Measurements from ENCODE around the gene SLC38A3. TPM values are rescaled to one million over a fixed set of nuclear protein-coding genes. Genes with fewer than 3 reads are reported as not detected.

The SLC38A3 gene
- total RNA-seq, 1 donor from 2014 or later = 2.5 TPM

DNA sequence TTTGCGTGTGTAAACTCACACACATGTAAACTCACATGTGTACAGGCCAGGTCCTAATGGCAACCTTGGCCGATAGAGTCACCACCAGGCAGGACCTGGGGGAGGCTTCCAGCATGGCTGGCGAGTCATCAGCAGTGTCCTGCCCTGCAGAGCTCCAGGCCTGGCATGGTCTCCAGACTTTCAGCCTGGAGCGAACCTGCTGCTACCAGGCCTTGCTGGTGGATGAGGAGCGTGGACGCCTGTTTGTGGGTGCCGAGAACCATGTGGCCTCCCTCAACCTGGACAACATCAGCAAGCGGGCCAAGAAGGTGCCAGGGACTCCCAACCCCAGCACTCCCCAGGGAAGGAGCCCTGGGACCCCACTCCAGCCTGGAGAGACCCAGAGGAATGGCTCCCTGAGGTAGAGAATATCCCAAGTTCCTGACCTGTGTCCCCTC, 64.9 kb downstream of the SLC38A3 start:
- ATAC-seq (no peak), DNase-seq (ENCODE audit: low spot score) (no peak)
- intact Hi-C loops (cut with DNase I) = no loop called here

GRCh38 chr3:50270422-50271224, 65.6 kb downstream of the SLC38A3 start:
- ATAC-seq (no peak), DNase-seq (ENCODE audit: low spot score) (no peak)
- intact Hi-C loops (cut with DNase I) = no loop called here

Small RNAs within 50 kb of the gene (microRNA-seq; reads per million reads assigned to microRNA genes)
- gene MIR566 (not detected), gene MIR5787 (not detected)

Other genes starting within 250 kb of the SLC38A3 start
- gene RBM5, start 116.4 kb upstream of the SLC38A3 start, total RNA-seq = 231 TPM
- 29.3 TPM for gene SEMA3F, start 49.9 kb upstream of the SLC38A3 start, total RNA-seq
- gene GNAT1, start 13.7 kb upstream of the SLC38A3 start, total RNA-seq = not detected
- gene GNAI2, start 30.9 kb downstream of the SLC38A3 start, total RNA-seq = 313 TPM
- gene SEMA3B, start 63.9 kb downstream of the SLC38A3 start, total RNA-seq = 390 TPM
- gene LSMEM2, start 73.8 kb downstream of the SLC38A3 start, total RNA-seq = 2.0 TPM
- gene IFRD2, start 87.2 kb downstream of the SLC38A3 start, total RNA-seq = 51.2 TPM
- 1.5 TPM for gene HYAL3, start 94.1 kb downstream of the SLC38A3 start, total RNA-seq
- gene NAA80, start 94.1 kb downstream of the SLC38A3 start, total RNA-seq = 20.7 TPM
- 19.4 TPM for gene HYAL1, start 98.3 kb downstream of the SLC38A3 start, total RNA-seq
- gene HYAL2, start 117.5 kb downstream of the SLC38A3 start, total RNA-seq = 48.8 TPM
- 17.7 TPM for gene TUSC2, start 123.0 kb downstream of the SLC38A3 start, total RNA-seq
- gene RASSF1, start 135.6 kb downstream of the SLC38A3 start, total RNA-seq = 51.0 TPM
- gene ZMYND10, start 140.5 kb downstream of the SLC38A3 start, total RNA-seq = 1.9 TPM
- 20.6 TPM for gene NPRL2, start 145.5 kb downstream of the SLC38A3 start, total RNA-seq
- gene CYB561D2, start 145.6 kb downstream of the SLC38A3 start, total RNA-seq = 10.1 TPM
- gene TMEM115, start 154.2 kb downstream of the SLC38A3 start, total RNA-seq = 29.6 TPM

Measured in sciatic nerve (tissue), 2 donors.